Measurements from ENCODE around the gene AKAP6.

Gene AKAP6

GRCh38 chr14:32865827-32866376, 536.8 kb downstream of the AKAP6 start:
- in situ Hi-C loops (cut with MboI; ENCODE audit: low pct_unique_long_range_greater_than_20kb, low sequenced_read_pairs), result no loop called here
- no peak for DNase-seq

DNA sequence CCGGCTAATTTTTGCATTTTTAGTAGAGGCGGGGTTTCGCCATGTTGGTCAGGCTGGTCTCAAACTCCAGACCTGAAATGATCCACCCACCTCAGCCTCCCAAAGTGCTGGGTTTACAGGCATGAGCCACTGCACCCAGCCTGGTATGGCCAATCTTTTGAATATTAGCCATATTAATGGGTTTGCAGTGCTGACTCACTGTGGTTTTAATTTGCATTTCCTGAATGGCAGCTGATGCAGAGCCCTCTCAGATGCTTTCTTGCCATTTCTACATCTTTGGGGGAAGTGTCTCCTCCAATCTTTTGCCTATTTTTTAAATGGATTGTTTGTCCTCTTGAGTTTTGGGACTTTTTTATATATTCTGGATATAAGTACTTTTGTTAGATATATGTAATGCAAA, 554.1 kb downstream of the AKAP6 start:
- no peak for DNase-seq
- in situ Hi-C loops (cut with MboI; ENCODE audit: low pct_unique_long_range_greater_than_20kb, low sequenced_read_pairs), result no loop called here

All from KBM-7 (cell line).